Neural crest cell (in vitro differentiated cells): ENCODE results near the gene TCEANC2. TPM values are rescaled to one million over a fixed set of nuclear protein-coding genes. Genes with fewer than 3 reads are reported as not detected.

Experiments used
- DNase-seq: peaks from one replicate; pipeline ENCODE4 v3.0.0; 2021; ENCODE audit warnings: low read depth, mixed read lengths, low spot score
- H3K27ac Mint-ChIP-seq: one replicate; pipeline ENCODE4 v1.8.0; 2021; ENCODE audit warnings: mild to moderate bottlenecking, mixed read lengths; ENCODE audit not compliant: unreplicated experiment
- H3K27me3 Mint-ChIP-seq: 2 replicates; pipeline ENCODE4 v1.8.0; 2021; ENCODE audit warnings: low read depth, mild to moderate bottlenecking, mixed read lengths
- H3K36me3 Mint-ChIP-seq: 2 replicates; pipeline ENCODE4 v1.8.0; 2021; ENCODE audit warnings: low read depth, mild to moderate bottlenecking, mixed read lengths
- H3K4me1 Mint-ChIP-seq: 2 replicates; pipeline ENCODE4 v1.8.0; 2021; ENCODE audit warnings: mixed read lengths
- H3K4me3 Mint-ChIP-seq: one replicate; pipeline ENCODE4 v1.8.0; 2021; ENCODE audit warnings: mild to moderate bottlenecking, mixed read lengths
- H3K9me3 Mint-ChIP-seq: 2 replicates; pipeline ENCODE4 v1.8.0; 2021; ENCODE audit warnings: mixed read lengths
- CTCF ChIP-seq: fragments of 200-600 bp; sonication (generic); conservative IDR thresholded peaks from 2 replicates; pipeline ENCODE4 v1.5.0; 2021; ENCODE audit warnings: antibody characterized with exemption, mild to moderate bottlenecking
- microRNA-seq: library from miRNA; unstranded; fragments of <30 nt; microRNA quantifications from one replicate; pipeline ENCODE4, GENCODE V29; 2020
- total RNA-seq: library from RNA; stranded (reverse); gene quantifications from 2 replicates; pipeline ENCODE4 v1.2.1, GENCODE V29; 2021

The TCEANC2 gene
- total RNA-seq, 1 donor from 2014 or later: 8.5 TPM

- no peak for DNase-seq
- H3K4me3 Mint-ChIP-seq: no peak overlapping the region
- no peaks in the 10 kb centered on the region for H3K9me3 Mint-ChIP-seq
- no peaks in the 10 kb centered on the region for H3K36me3 Mint-ChIP-seq
- TF ChIP-seq CTCF: no peak
- H3K27ac Mint-ChIP-seq: peak overlapping the region; percentile 72
- H3K27me3 Mint-ChIP-seq: no peaks in the 10 kb centered on the region
- peaks cover 16% of the 10 kb centered on the region for H3K4me1 Mint-ChIP-seq
These were observed 100.4 kb downstream of the TCEANC2 start for GRCh38 chr1:54153535-54154439.

Small RNA genes within 50 kb of the gene (microRNA-seq; reads per million reads assigned to microRNA genes)
- 1.8 reads per million for gene MIR4781

Other genes with a start within 250 kb of the TCEANC2 start
- gene NDC1, start 215.3 kb upstream of the TCEANC2 start, total RNA-seq: 45.6 and 47.3 TPM in 2 replicates
- gene YIPF1, start 163.8 kb upstream of the TCEANC2 start, total RNA-seq: 22.2 and 25.7 TPM in 2 replicates
- not detected in 2 replicates for gene DIO1, start 159.4 kb upstream of the TCEANC2 start, total RNA-seq
- gene IFT25, start 107.9 kb upstream of the TCEANC2 start, total RNA-seq: 41.0 and 41.1 TPM in 2 replicates
- gene LRRC42, start 107.3 kb upstream of the TCEANC2 start, total RNA-seq: 45.4 and 45.8 TPM in 2 replicates
- not detected in 2 replicates for gene LDLRAD1, start 35.4 kb upstream of the TCEANC2 start, total RNA-seq
- 103 and 105 TPM in 2 replicates for gene TMEM59, start 404 bp upstream of the TCEANC2 start, total RNA-seq
- gene CDCP2, start 99.4 kb downstream of the TCEANC2 start, total RNA-seq: not detected in 2 replicates
- gene CYB5RL, start 146.4 kb downstream of the TCEANC2 start, total RNA-seq: 16.0 and 17.3 TPM in 2 replicates
- 96.2 and 97.5 TPM in 2 replicates for gene MRPL37, start 146.6 kb downstream of the TCEANC2 start, total RNA-seq